Measurements from ENCODE around the gene ZGRF1. TPM values are rescaled to one million over a fixed set of nuclear protein-coding genes. Genes with fewer than 3 reads are reported as not detected.
"Not testable (repeated sequence)": the region's sequence is repeated elsewhere in the genome, so short reads cannot be mapped to it uniquely, and the experiment has no call there.

Gene ZGRF1
- total RNA-seq, 2 donors from 2014 or later, result 3.4 to 11.4 TPM

DNA sequence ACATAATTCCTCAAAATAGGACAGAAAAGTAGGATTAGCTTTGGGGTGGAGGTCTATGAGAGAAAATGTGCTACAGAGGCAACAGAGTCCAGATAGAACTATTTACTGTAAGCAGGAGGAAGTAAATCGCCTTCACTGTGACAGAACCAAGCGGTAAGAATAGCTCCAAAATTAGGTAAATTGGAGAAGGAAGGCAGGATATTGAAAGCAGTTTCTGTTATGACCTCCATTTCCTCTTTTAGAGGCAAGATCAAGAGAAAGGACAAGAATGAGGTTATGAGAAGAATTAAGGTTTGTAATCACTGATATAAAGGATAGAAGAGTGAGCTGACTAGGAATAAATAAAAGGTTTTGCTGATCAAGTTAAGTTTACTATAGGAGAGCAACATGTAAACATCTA lies 76.6 kb downstream of the ZGRF1 start:
- intact Hi-C loops (cut with DNase I), result no loop called here
- no peak overlapping the region for H3K9ac ChIP-seq (ENCODE audit: low read depth in 2 of 2, low read length in 2 of 2)
- H3K27me3 ChIP-seq, result no peaks in the 10 kb centered on the region
- H3K4me3 ChIP-seq, result no peak overlapping the region
- H3K4me1 ChIP-seq, result no peaks in the 10 kb centered on the region
- TF ChIP-seq, protein P1, sequence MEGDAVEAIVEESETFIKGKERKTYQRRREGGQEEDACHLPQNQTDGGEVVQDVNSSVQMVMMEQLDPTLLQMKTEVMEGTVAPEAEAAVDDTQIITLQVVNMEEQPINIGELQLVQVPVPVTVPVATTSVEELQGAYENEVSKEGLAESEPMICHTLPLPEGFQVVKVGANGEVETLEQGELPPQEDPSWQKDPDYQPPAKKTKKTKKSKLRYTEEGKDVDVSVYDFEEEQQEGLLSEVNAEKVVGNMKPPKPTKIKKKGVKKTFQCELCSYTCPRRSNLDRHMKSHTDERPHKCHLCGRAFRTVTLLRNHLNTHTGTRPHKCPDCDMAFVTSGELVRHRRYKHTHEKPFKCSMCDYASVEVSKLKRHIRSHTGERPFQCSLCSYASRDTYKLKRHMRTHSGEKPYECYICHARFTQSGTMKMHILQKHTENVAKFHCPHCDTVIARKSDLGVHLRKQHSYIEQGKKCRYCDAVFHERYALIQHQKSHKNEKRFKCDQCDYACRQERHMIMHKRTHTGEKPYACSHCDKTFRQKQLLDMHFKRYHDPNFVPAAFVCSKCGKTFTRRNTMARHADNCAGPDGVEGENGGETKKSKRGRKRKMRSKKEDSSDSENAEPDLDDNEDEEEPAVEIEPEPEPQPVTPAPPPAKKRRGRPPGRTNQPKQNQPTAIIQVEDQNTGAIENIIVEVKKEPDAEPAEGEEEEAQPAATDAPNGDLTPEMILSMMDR (IDR thresholded peaks at IDR 0.05), result no peak
- no peak for DNase-seq
- H3K9me3 ChIP-seq, result no peaks in the 10 kb centered on the region
- H3K27ac ChIP-seq, result no peak overlapping the region
- H3K36me3 ChIP-seq, result no peaks in the 10 kb centered on the region

DNA sequence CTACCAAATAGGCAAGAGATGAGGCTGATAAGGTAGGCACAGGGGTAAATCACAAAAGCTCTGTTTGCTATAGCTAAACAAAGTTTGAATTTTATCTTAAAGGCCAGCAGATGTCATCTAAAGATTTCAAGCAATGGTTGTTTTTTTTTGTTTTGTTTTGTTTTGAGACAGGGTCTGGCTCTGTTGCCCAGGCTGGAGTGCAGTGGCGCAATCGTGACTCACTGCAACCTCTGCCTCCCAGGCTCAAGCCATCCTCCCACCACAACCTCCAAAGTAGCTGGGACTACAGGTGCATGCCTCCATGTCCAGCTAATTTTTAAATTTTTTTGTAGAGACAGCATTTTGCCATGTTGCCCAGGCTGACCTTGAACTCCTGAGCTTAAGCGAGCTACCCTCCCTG lies 77.7 kb downstream of the ZGRF1 start:
- DNase-seq, result no peak
- intact Hi-C loops (cut with DNase I), result no loop called here
- no peaks in the 10 kb centered on the region for H3K4me1 ChIP-seq

DNA sequence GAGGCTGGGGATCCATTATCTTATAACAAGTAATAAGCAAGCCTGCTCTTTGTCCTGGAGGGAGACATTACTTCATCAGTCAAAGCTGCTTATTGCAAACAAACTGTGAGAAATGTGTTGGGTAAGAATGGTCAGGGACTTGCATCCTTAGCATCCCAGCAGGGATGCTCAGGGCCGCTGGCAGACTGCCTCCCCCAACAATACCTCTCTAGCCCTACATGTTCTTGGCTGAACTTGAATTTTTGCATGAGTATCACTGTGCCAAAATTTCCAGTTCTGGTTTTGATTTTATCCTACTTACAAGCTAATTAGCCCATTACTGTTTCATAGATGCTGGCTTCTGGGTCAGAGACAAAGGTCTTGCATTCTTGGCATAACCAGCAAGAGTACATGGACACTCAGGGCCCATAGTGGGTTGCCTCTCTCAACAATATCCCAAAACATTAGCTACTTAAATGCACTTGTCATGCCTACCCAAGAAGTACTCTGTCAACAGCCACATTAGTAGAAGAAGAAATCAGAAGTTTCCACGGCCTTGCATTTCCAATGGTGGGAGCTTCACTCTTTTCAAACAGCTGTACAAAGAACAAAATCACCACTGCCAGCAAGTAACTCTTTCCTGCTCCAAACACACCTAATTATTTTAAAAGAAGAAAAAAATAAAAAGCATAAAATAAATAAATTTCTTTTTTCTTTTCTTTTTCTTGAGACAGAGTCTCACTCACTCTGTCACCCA lies 78.9 kb downstream of the ZGRF1 start:
- Histone ChIP-seq H3K27ac (no peak overlapping the region), H3K27me3 (no peaks in the 10 kb centered on the region), H3K9me3 (no peaks in the 10 kb centered on the region), H3K4me1 (no peaks in the 10 kb centered on the region), H3K36me3 (no peaks in the 10 kb centered on the region), H3K4me3 (no peak overlapping the region), H3K9ac (ENCODE audit: low read depth in 2 of 2, low read length in 2 of 2) (no peak overlapping the region)
- no peak for DNase-seq
- intact Hi-C loops (cut with DNase I), result no loop called here
- TF ChIP-seq, protein P1 (IDR thresholded peaks at IDR 0.05), result no peak

More for the DNA sequence above, 77.7 kb downstream of the ZGRF1 start:
- no peaks in the 10 kb centered on the region for H3K36me3 ChIP-seq
- no peak overlapping the region for H3K27ac ChIP-seq
- no peak overlapping the region for H3K9ac ChIP-seq (ENCODE audit: low read depth in 2 of 2, low read length in 2 of 2)
- H3K27me3 ChIP-seq, result no peaks in the 10 kb centered on the region
- no peak overlapping the region for H3K4me3 ChIP-seq
- no peaks in the 10 kb centered on the region for H3K9me3 ChIP-seq
- TF ChIP-seq, protein P1 (IDR thresholded peaks at IDR 0.05), result no peak

GRCh38 chr4:112554271-112554670 lies 82.4 kb downstream of the ZGRF1 start:
- H3K27me3 ChIP-seq; H3K9ac ChIP-seq (ENCODE audit: low read depth in 2 of 2, low read length in 2 of 2); intact Hi-C loops (cut with DNase I); DNase-seq; H3K27ac ChIP-seq; H3K36me3 ChIP-seq; H3K4me3 ChIP-seq; H3K9me3 ChIP-seq; H3K4me1 ChIP-seq: not testable (repeated sequence)

- Histone ChIP-seq H3K4me1 (no peaks in the 10 kb centered on the region), H3K36me3 (no peaks in the 10 kb centered on the region), H3K4me3 (no peak overlapping the region), H3K9me3 (no peaks in the 10 kb centered on the region), H3K27me3 (no peaks in the 10 kb centered on the region), H3K9ac (ENCODE audit: low read depth in 2 of 2, low read length in 2 of 2) (no peak overlapping the region), H3K27ac (no peak overlapping the region)
- intact Hi-C loops (cut with DNase I), result no loop called here
- DNase-seq, result no peak
- TF ChIP-seq, protein P1 (IDR thresholded peaks at IDR 0.05), result no peak
Measured at GRCh38 chr4:112552668-112553067, 84.0 kb downstream of the ZGRF1 start.

- DNase-seq, result no peak
- Histone ChIP-seq H3K4me3 (no peak overlapping the region), H3K4me1 (no peaks in the 10 kb centered on the region), H3K27ac (no peak overlapping the region), H3K36me3 (no peaks in the 10 kb centered on the region), H3K9me3 (no peaks in the 10 kb centered on the region), H3K27me3 (no peaks in the 10 kb centered on the region), H3K9ac (ENCODE audit: low read depth in 2 of 2, low read length in 2 of 2) (no peak overlapping the region)
- TF ChIP-seq, protein P1 (IDR thresholded peaks at IDR 0.05), result no peak
- intact Hi-C loops (cut with DNase I), result no loop called here
Measured at GRCh38 chr4:112550728-112551127, 86.0 kb downstream of the ZGRF1 start.
